IMR-90 (cell line): ENCODE data around the gene LRP1B. TPM values are rescaled to one million over a fixed set of nuclear protein-coding genes. Genes with fewer than 3 reads are reported as not detected.

Experiments
- ATAC-seq: fragments of 200-7000 bp; cut with Tn5 transposase; 2 replicates; pipeline ENCODE4 v1.9.1; 2020; ENCODE audit warnings: low read depth, mild to moderate bottlenecking, moderate library complexity
- BruUV-seq: library from RNA; stranded (reverse); fragments of 400-500 nt; replicated peaks from 2 replicates; lab custom pipeline; 2021; lab: Mats Ljungman, UMichigan
- CTCF ChIA-PET: fragments of 300-600 bp; formaldehyde crosslinking; extraction: SDS; loops from one replicate; lab custom pipeline; 2021; ENCODE audit warnings: antibody characterized with exemption; lab: Yijun Ruan, JAX
- POLR2A ChIA-PET: fragments of 300-600 bp; sonication (Branson Sonifier 250); formaldehyde crosslinking; loops from one replicate; lab custom pipeline; 2022; ENCODE audit warnings: antibody characterized with exemption; ENCODE audit not compliant: unreplicated experiment; lab: Charles Lee
- DNase-seq: peaks from one replicate; pipeline ENCODE4 v3.0.0; 2013
- H2AFZ ChIP-seq: replicated peaks from 2 replicates; pipeline ENCODE3; 2013; ENCODE audit warnings: low read length, mild to moderate bottlenecking; ENCODE audit not compliant: poor library complexity
- H2AK5ac ChIP-seq: 2 replicates; pipeline ENCODE4 v1.6.1; 2013; ENCODE audit warnings: low read depth, low read length, inconsistent platforms
- H2AK9ac ChIP-seq: replicated peaks from 2 replicates; pipeline ENCODE3; 2013; ENCODE audit warnings: mild to moderate bottlenecking, low read depth, low read length, moderate library complexity; ENCODE audit not compliant: poor library complexity
- H2BK120ac ChIP-seq: 2 replicates; pipeline ENCODE4 v1.6.1; 2013; ENCODE audit warnings: low read depth, low read length, inconsistent platforms
- H2BK15ac ChIP-seq: 3 replicates; pipeline ENCODE4 v1.6.1; 2013; ENCODE audit warnings: low read depth, low read length, inconsistent platforms
- H2BK20ac ChIP-seq: 2 replicates; pipeline ENCODE4 v1.6.1; 2013; ENCODE audit warnings: low read depth, mild to moderate bottlenecking, inconsistent platforms, low read length, moderate library complexity
- H2BK5ac ChIP-seq: 2 replicates; pipeline ENCODE4 v1.6.1; 2013; ENCODE audit warnings: mild to moderate bottlenecking, low read depth, low read length, inconsistent platforms; ENCODE audit not compliant: poor library complexity, severe bottlenecking
- H3K14ac ChIP-seq: replicated peaks from 2 replicates; pipeline ENCODE4 v1.6.1; 2013; ENCODE audit warnings: low read depth, low read length, inconsistent platforms
- H3K18ac ChIP-seq: 2 replicates; pipeline ENCODE4 v1.6.1; 2013; ENCODE audit warnings: low read depth, low read length, control low read depth
- H3K23ac ChIP-seq: 2 replicates; pipeline ENCODE4 v1.6.1; 2013; ENCODE audit warnings: low read depth, low read length, inconsistent platforms
- H3K27ac ChIP-seq: 2 replicates; pipeline ENCODE4 v1.5.1; 2013; ENCODE audit warnings: mild to moderate bottlenecking, control low read depth, low read length; ENCODE audit not compliant: insufficient read depth
- H3K27me3 ChIP-seq: 2 replicates; pipeline ENCODE4 v1.6.1; 2013; ENCODE audit warnings: low read length; ENCODE audit not compliant: control insufficient read depth, insufficient read depth
- H3K36me3 ChIP-seq: 2 replicates; pipeline ENCODE4 v1.6.1; 2013; ENCODE audit warnings: low read length, mixed read lengths; ENCODE audit not compliant: control insufficient read depth, insufficient read depth
- H3K4ac ChIP-seq: 2 replicates; pipeline ENCODE4 v1.6.1; 2013; ENCODE audit warnings: low read depth, low read length, inconsistent platforms
- H3K4me1 ChIP-seq: 2 replicates; pipeline ENCODE4 v1.6.1; 2013; ENCODE audit warnings: low read length, mixed read lengths; ENCODE audit not compliant: control insufficient read depth, insufficient read depth
- H3K4me2 ChIP-seq: 2 replicates; pipeline ENCODE4 v1.6.1; 2013; ENCODE audit warnings: low read depth, mild to moderate bottlenecking, control low read depth, low read length, moderate library complexity
- H3K4me3 ChIP-seq: 2 replicates; pipeline ENCODE4 v1.5.1; 2013; ENCODE audit warnings: low read depth, mild to moderate bottlenecking, control low read depth, low read length, moderate library complexity; ENCODE audit not compliant: insufficient read depth
- H3K56ac ChIP-seq: 2 replicates; pipeline ENCODE4 v1.6.1; 2013; ENCODE audit warnings: low read length, inconsistent platforms; ENCODE audit not compliant: insufficient read depth; ENCODE audit errors: extremely low read depth
- H3K79me1 ChIP-seq, 2 experiments: 2 replicates each; pipeline ENCODE4 v1.6.1; 2013; ENCODE audit warnings: low read length in 2 of 2, inconsistent platforms in 1 of 2, low read depth in 1 of 2
- H3K9ac ChIP-seq: 2 replicates; pipeline ENCODE4 v1.6.1; 2013; ENCODE audit warnings: low read depth, low read length, control low read depth
- H3K9me1 ChIP-seq: 2 replicates; pipeline ENCODE4 v1.6.1; 2013; ENCODE audit warnings: low read length, inconsistent platforms; ENCODE audit not compliant: insufficient read depth
- H3K9me3 ChIP-seq: 2 replicates; pipeline ENCODE4 v1.6.1; 2013; ENCODE audit warnings: low read length; ENCODE audit not compliant: control insufficient read depth, insufficient read depth
- H4K20me1 ChIP-seq: 2 replicates; pipeline ENCODE4 v1.6.1; 2013; ENCODE audit warnings: low read length, inconsistent platforms; ENCODE audit not compliant: insufficient read depth
- H4K5ac ChIP-seq: 2 replicates; pipeline ENCODE4 v1.6.1; 2013; ENCODE audit warnings: mild to moderate bottlenecking, low read depth, low read length, control low read depth
- H4K8ac ChIP-seq, 2 experiments: 2 replicates each; pipeline ENCODE4 v1.6.1; 2013; ENCODE audit warnings: low read depth in 2 of 2, low read length in 2 of 2, control low read depth in 1 of 2, inconsistent platforms in 1 of 2
- H4K91ac ChIP-seq: 2 replicates; pipeline ENCODE4 v1.6.1; 2013; ENCODE audit warnings: low read depth, low read length, inconsistent platforms; ENCODE audit not compliant: insufficient read depth
- BHLHE40 ChIP-seq: fragments of 150-350 bp; IDR thresholded peaks from 2 replicates; pipeline ENCODE4 v1.6.1; 2016; ENCODE audit warnings: mild to moderate bottlenecking, low read depth, low read length
- CEBPB ChIP-seq: IDR thresholded peaks from 2 replicates; pipeline ENCODE4 v1.6.1; 2012; ENCODE audit warnings: low read depth, low read length, improper control_type of control experiment
- CHD1 ChIP-seq: IDR thresholded peaks from 2 replicates; pipeline ENCODE4 v1.6.1; 2012; ENCODE audit warnings: low read depth, low read length, improper control_type of control experiment
- MAZ ChIP-seq: IDR thresholded peaks from 2 replicates; pipeline ENCODE4 v1.6.1; 2012; ENCODE audit warnings: low read depth, mild to moderate bottlenecking, low read length, improper control_type of control experiment, moderate library complexity, borderline replicate concordance
- MXI1 ChIP-seq: IDR thresholded peaks from 2 replicates; pipeline ENCODE4 v1.6.1; 2012; ENCODE audit warnings: low read depth, mild to moderate bottlenecking, low read length, moderate library complexity, borderline replicate concordance
- NFE2L2 ChIP-seq: fragments of 150-350 bp; IDR thresholded peaks from 2 replicates; pipeline ENCODE4 v1.6.1; 2016; ENCODE audit warnings: low read depth, mild to moderate bottlenecking, low read length
- RCOR1 ChIP-seq: IDR thresholded peaks from 2 replicates; pipeline ENCODE4 v1.6.1; 2012; ENCODE audit warnings: mild to moderate bottlenecking, low read length, improper control_type of control experiment; ENCODE audit not compliant: insufficient replicate concordance
- RFX5 ChIP-seq: IDR thresholded peaks from 2 replicates; pipeline ENCODE4 v1.8.0; 2012; ENCODE audit warnings: low read depth, mild to moderate bottlenecking, low read length, moderate library complexity
- SMC3 ChIP-seq: fragments of 150-350 bp; IDR thresholded peaks from 2 replicates; pipeline ENCODE4 v1.6.1; 2016; ENCODE audit warnings: low read depth, mild to moderate bottlenecking, antibody characterized with exemption, low read length, moderate library complexity
- WGBS, 2 experiments: methylation state at CpG; one replicate each; pipeline versions ENCODE4 v1.1.5 to v1.1.7; 2013; ENCODE audit warnings: missing lambda C conversion rate in 2 of 2; ENCODE audit not compliant: insufficient read length in 1 of 2; ENCODE audit errors: extremely low coverage in 2 of 2; 5-methylcytosine and 5-hydroxymethylcytosine counted together
- dilution Hi-C: fragments of 300-500 bp; cut with HindIII; formaldehyde crosslinking; loops from one replicate; pipeline ENCODE4 v1.14.3; 2018; ENCODE audit warnings: low sequenced_read_pairs; ENCODE audit not compliant: unreplicated experiment
- in situ Hi-C: fragments of 300-500 bp; cut with MboI; formaldehyde crosslinking; loops from 3 replicates; pipeline ENCODE4 v1.14.3; 2019; ENCODE audit warnings: low sequenced_read_pairs, inconsistent platforms, mixed read lengths
- intact Hi-C: fragments of 100-400 bp; cut with micrococcal nuclease; formaldehyde crosslinking; loops from 2 replicates; pipeline ENCODE4 v1.10.0; 2022
- polyA plus RNA-seq, 3 experiments: library from polyadenylated mRNA; depleted of rRNA; stranded (reverse); fragments of >200 nt; gene quantifications; 2 replicates each; pipeline ENCODE4 v1.2.3, GENCODE V29; 2012; ENCODE audit warnings: low replicate concordance in 1 of 3
- total RNA-seq: library from RNA; depleted of rRNA; stranded (reverse); fragments of >200 nt; gene quantifications from 2 replicates; pipeline ENCODE4 v1.2.3, GENCODE V29; 2012
- TF ChIP-seq, protein P1 (sequence below): fragments of 150-350 bp; IDR thresholded peaks from 2 replicates; pipeline ENCODE4 v1.6.1; 2017; ENCODE audit warnings: mild to moderate bottlenecking, antibody characterized with exemption, low read length, low read depth
- TF ChIP-seq, protein P2 (sequence below): conservative IDR thresholded peaks from 2 replicates; pipeline ENCODE4 v1.5.1; 2012; ENCODE audit warnings: mild to moderate bottlenecking, low read depth, low read length, improper control_type of control experiment

Gene LRP1B
- total and polyA plus RNA-seq, 2 of the 4 experiments (the other 2 are of a cell fraction), result under 0.01 to 0.02 TPM

DNA sequence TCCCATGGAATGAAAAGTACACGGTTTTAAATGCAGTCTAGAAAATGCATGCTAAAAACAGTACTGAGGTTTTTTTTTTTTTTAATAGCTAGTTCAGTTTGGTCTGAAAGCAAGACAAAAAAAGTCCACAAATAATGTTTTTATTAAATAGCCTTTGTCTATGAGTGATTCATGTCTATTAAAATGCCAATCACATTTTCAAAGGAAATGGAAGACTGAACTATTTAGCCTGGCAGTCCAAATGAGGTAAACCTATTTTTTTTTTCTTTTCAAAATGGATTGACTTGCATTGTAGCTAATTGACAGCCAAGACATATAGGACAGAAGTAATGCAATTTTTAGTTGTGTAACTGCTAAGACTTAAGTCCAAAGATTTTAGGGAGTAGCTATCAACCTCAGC is 90.3 kb downstream of the LRP1B start:
- no peak overlapping the region for H3K23ac ChIP-seq
- H3K9ac ChIP-seq, result no peak overlapping the region
- H2AFZ ChIP-seq, result no peak overlapping the region
- POLR2A ChIA-PET, result no interaction called here
- ATAC-seq, result no peak
- no TSS peak for BruUV-seq
- H3K4me3 ChIP-seq, result no peak overlapping the region
- no peak overlapping the region for H4K8ac ChIP-seq
- no peak overlapping the region for H2BK5ac ChIP-seq
- no peak overlapping the region for H2AK9ac ChIP-seq
- H2AK5ac ChIP-seq, result no peak overlapping the region
- H4K5ac ChIP-seq, result no peak overlapping the region
- no peaks in the 10 kb centered on the region for H3K9me3 ChIP-seq
- no peaks in the 10 kb centered on the region for H3K9me1 ChIP-seq
- no peaks in the 10 kb centered on the region for H4K20me1 ChIP-seq
- no peak overlapping the region for H3K27ac ChIP-seq
- H3K18ac ChIP-seq, result no peak overlapping the region
- dilution Hi-C loops (no loop called here), intact Hi-C loops (no loop called here), in situ Hi-C loops (no loop called here)
- no peaks in the 10 kb centered on the region for H3K27me3 ChIP-seq
- no peak overlapping the region for H2BK15ac ChIP-seq
- no peak overlapping the region for H2BK120ac ChIP-seq
- no peaks in the 10 kb centered on the region for H3K4me1 ChIP-seq
- TF ChIP-seq, protein P1, sequence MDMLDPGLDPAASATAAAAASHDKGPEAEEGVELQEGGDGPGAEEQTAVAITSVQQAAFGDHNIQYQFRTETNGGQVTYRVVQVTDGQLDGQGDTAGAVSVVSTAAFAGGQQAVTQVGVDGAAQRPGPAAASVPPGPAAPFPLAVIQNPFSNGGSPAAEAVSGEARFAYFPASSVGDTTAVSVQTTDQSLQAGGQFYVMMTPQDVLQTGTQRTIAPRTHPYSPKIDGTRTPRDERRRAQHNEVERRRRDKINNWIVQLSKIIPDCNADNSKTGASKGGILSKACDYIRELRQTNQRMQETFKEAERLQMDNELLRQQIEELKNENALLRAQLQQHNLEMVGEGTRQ, result no peak
- TF ChIP-seq MAZ (no peak), CHD1 (no peak), MXI1 (no peak), NFE2L2 (no peak), CEBPB (no peak), BHLHE40 (no peak), RFX5 (no peak), RCOR1 (no peak), SMC3 (no peak)
- TF ChIP-seq, protein P2, sequence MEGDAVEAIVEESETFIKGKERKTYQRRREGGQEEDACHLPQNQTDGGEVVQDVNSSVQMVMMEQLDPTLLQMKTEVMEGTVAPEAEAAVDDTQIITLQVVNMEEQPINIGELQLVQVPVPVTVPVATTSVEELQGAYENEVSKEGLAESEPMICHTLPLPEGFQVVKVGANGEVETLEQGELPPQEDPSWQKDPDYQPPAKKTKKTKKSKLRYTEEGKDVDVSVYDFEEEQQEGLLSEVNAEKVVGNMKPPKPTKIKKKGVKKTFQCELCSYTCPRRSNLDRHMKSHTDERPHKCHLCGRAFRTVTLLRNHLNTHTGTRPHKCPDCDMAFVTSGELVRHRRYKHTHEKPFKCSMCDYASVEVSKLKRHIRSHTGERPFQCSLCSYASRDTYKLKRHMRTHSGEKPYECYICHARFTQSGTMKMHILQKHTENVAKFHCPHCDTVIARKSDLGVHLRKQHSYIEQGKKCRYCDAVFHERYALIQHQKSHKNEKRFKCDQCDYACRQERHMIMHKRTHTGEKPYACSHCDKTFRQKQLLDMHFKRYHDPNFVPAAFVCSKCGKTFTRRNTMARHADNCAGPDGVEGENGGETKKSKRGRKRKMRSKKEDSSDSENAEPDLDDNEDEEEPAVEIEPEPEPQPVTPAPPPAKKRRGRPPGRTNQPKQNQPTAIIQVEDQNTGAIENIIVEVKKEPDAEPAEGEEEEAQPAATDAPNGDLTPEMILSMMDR, result no peak
- no peak for DNase-seq
- H3K4me2 ChIP-seq, result no peak overlapping the region
- no peak overlapping the region for H4K91ac ChIP-seq
- no peak overlapping the region for H3K56ac ChIP-seq
- H3K4ac ChIP-seq, result no peak overlapping the region
- WGBS, 2 experiments, result no CpG with 5 or more reads among the region's 1 CpG
- H3K14ac ChIP-seq, result no peak overlapping the region
- CTCF ChIA-PET, result no interaction called here
- H3K79me1 ChIP-seq, result no peaks in the 10 kb centered on the region
- no peaks in the 10 kb centered on the region for H3K36me3 ChIP-seq
- H2BK20ac ChIP-seq, result no peak overlapping the region
